IPS-18a (cell line): ENCODE data around the gene KLHL21.

Source experiments
- H3K27ac ChIP-seq: one replicate; pipeline ENCODE4 v1.5.1; 2013; ENCODE audit warnings: low read length
- H3K27me3 ChIP-seq: one replicate; pipeline ENCODE4 v1.6.1; 2013; ENCODE audit warnings: mild to moderate bottlenecking, low read length; ENCODE audit not compliant: control insufficient read depth, insufficient read depth
- H3K36me3 ChIP-seq: one replicate; pipeline ENCODE4 v1.6.1; 2013; ENCODE audit warnings: low read depth, low read length; ENCODE audit not compliant: control insufficient read depth
- H3K4me1 ChIP-seq: one replicate; pipeline ENCODE4 v1.6.1; 2013; ENCODE audit warnings: low read depth, low read length; ENCODE audit not compliant: control insufficient read depth
- H3K4me3 ChIP-seq: one replicate; pipeline ENCODE4 v1.5.1; 2013; ENCODE audit warnings: low read length
- H3K9ac ChIP-seq: one replicate; pipeline ENCODE4 v1.6.1; 2013; ENCODE audit warnings: mild to moderate bottlenecking, low read length, moderate library complexity
- H3K9me3 ChIP-seq: one replicate; pipeline ENCODE4 v1.6.1; 2013; ENCODE audit warnings: low read depth, low read length; ENCODE audit not compliant: control insufficient read depth

The KLHL21 gene

DNA sequence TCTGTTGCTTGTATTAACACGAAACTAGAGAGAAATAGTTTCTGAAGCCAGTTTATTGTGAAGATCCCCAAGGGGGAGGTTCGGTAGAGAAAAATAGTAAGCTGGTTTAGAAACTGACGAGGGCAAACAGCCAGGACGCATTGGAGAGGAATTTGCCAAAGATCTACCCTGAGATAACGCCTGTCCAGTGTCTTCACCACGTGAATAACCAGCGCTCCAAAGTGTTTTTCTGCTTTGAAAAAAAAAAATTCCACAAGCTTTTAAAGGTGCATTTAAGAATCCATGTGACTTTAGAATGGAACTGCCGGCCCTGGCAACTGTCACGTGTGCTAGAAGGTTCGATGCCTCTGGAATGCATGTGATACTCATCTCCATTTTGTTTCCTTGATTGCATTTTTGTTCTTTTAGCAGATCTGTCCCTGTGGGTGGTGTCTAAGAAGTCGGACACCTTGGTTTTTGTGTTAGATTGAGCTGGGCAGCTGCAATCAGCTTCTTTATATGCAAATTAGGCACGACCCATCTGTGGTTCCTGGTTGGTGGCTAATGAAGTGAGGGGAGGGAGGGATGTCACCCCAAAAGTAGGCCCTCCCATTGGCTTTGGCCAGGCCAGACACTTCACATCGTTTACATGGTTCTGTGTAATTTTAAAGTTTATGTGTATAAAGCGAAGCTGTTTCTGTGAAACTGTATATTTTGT, 20.7 kb upstream of the KLHL21 start:
- peaks cover 3% of the 10 kb centered on the region for H3K4me1 ChIP-seq
- no peak overlapping the region for H3K27ac ChIP-seq
- H3K9me3 ChIP-seq = no peaks in the 10 kb centered on the region
- H3K27me3 ChIP-seq = no peaks in the 10 kb centered on the region
- H3K4me3 ChIP-seq = no peak overlapping the region
- H3K36me3 ChIP-seq = peaks cover 51% of the 10 kb centered on the region
- H3K9ac ChIP-seq = no peak overlapping the region

DNA sequence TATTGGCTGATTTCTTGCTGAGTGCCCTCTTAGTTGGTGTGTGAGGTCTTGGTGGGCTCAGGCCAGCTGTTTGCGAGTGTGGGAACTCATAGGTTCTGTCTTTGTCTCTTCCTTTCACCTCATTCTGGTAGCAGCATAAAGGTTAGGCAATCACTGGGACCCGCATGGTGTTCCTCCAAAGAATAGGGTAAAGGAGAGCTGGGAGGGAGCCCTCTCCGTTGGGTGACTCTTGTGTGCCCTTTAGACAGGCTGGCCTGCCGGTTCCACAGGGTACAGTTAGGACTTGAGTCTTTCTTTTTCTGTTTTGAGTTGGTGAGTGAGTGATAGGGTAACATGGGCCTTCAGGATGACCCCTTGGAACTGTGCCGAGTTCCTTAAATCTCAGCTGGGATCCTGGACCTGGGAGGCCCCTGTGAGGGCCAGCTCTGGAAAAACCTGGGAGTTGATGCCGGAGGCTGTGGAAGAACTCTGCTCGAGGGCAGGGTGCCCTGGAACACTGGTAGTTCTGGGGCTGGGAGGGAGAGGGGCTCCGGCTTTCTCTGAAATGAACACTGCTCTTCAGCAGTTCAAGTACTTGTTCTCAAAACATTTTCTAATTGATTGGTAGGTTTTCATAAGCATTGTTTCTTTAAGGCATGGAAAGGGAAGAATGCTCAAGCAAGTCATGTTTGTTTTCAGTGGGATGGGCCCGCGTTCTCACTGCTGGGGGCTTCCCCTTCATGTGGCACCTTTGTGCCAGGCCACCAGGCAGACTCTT, 19.9 kb upstream of the KLHL21 start:
- Histone ChIP-seq H3K27me3 (no peaks in the 10 kb centered on the region), H3K9me3 (no peaks in the 10 kb centered on the region), H3K9ac (no peak overlapping the region), H3K36me3 (peaks cover 54% of the 10 kb centered on the region), H3K27ac (no peak overlapping the region), H3K4me1 (peaks cover 3% of the 10 kb centered on the region), H3K4me3 (no peak overlapping the region)

DNA sequence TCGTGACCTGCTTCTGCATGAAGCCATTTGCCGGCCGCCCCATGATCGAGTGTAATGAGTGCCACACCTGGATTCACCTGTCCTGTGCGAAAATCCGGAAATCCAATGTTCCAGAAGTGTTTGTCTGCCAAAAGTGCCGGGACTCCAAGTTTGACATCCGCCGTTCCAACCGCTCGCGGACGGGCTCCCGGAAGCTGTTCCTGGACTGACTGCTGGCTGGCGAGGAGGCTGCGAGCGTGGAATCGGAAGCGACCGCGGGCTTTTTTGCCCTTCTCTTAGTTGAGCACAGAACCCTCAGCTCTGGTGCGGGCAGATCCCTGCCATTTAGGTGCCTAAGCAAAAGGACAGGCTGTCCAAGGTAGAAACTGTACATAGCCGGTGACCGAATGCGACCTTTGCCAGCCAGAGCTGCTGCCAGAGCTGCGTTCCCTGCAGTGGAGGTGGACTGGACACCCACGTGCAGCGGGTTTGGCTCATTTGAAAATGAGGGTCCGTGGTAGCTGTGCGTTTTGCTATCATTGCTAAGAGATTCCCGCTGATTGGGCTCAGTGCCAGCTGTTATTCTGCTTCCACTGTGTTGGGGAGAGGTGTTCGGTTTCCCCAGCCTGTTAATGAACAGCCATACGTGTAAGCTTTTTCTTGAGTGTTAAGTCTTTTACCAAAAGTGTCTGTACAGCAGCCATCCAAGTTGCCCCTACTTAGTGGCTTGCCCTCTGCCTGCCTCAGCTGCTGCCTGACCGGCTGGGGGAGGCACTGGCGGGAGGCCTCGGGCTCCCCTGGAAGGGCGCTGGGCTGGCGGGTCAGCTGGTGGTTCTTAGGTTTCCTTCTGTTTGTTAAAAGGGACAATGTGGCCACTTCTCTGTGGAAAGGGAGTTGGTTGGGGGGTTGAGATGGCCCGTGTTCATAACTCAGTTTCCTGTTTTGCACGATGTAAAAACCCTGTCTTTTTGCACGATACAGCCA, 19.0 kb upstream of the KLHL21 start:
- Histone ChIP-seq H3K4me3 (no peak overlapping the region), H3K4me1 (peaks cover 3% of the 10 kb centered on the region), H3K9ac (no peak overlapping the region), H3K27ac (no peak overlapping the region), H3K36me3 (peaks cover 56% of the 10 kb centered on the region), H3K27me3 (no peaks in the 10 kb centered on the region), H3K9me3 (no peaks in the 10 kb centered on the region)

DNA sequence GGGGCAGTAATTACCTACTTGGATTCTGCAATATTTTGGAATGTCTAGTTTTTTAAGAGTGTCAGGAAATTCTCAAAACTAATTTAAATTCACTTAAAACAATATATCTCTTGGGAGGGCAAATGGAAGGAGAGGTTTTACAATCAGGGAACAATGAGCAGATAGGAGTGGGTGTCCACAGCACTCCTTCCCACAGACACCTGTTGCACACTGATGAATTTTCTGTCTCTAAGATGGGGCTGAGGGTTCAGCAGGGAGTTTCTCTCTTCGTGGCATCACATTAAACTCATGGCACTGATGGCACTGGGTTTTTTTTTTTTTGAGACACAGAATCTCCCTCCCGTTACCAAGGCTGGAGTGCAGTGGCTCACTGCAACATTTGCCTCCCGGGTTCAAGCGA, 16.4 kb upstream of the KLHL21 start:
- Histone ChIP-seq H3K9ac (no peak overlapping the region), H3K4me3 (no peak overlapping the region), H3K27ac (no peak overlapping the region), H3K9me3 (no peaks in the 10 kb centered on the region), H3K4me1 (no peaks in the 10 kb centered on the region), H3K36me3 (peaks cover 57% of the 10 kb centered on the region), H3K27me3 (no peaks in the 10 kb centered on the region)

DNA sequence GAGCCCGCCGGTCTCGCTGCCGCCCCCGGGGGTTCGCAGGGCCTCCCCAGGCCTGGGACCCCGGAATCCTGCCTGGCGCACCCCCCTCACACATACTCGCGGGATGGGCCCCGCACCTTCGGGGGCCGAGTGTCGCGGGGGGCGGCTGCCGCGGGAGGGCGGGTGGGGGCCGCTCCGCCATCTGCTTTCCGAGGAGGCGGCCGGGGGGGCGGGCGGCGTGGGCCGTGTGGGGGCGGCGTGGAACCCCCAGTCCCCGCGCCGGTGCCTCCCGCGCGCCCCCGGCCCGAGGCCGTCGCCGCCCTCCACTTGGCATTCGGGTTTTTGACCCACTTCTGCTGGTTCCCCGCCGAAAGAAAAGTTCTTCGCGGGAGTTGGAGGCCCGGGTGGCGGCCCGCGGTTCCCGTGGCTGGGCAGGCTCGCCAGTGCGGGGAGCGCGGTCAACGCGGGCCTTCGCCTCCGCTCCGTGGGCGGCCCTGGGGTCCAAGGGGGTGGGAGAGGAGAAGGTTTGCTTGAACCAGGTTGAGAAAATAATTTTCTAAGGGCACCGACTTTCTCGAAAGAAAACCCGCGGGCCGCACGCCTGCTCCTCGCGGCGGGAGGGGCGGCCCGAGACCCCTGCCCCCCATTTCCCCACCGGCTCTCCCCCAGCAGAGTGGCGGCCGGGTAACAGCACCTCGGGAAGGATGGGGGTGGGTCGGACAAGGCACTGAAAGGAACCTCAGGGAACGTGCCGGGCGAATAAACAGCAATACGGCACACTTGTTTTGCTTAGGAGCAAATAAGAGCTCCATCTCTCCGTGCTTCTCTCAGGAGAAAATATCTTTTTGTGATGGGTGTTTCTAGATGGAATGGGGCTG, 12.5 kb upstream of the KLHL21 start:
- Histone ChIP-seq H3K27me3 (peaks cover 16% of the 10 kb centered on the region), H3K27ac (no peak overlapping the region), H3K9ac (peak overlapping the region; percentile 48), H3K9me3 (no peaks in the 10 kb centered on the region), H3K36me3 (peaks cover 22% of the 10 kb centered on the region), H3K4me3 (peak overlapping the region; percentile 75), H3K4me1 (no peaks in the 10 kb centered on the region)

DNA sequence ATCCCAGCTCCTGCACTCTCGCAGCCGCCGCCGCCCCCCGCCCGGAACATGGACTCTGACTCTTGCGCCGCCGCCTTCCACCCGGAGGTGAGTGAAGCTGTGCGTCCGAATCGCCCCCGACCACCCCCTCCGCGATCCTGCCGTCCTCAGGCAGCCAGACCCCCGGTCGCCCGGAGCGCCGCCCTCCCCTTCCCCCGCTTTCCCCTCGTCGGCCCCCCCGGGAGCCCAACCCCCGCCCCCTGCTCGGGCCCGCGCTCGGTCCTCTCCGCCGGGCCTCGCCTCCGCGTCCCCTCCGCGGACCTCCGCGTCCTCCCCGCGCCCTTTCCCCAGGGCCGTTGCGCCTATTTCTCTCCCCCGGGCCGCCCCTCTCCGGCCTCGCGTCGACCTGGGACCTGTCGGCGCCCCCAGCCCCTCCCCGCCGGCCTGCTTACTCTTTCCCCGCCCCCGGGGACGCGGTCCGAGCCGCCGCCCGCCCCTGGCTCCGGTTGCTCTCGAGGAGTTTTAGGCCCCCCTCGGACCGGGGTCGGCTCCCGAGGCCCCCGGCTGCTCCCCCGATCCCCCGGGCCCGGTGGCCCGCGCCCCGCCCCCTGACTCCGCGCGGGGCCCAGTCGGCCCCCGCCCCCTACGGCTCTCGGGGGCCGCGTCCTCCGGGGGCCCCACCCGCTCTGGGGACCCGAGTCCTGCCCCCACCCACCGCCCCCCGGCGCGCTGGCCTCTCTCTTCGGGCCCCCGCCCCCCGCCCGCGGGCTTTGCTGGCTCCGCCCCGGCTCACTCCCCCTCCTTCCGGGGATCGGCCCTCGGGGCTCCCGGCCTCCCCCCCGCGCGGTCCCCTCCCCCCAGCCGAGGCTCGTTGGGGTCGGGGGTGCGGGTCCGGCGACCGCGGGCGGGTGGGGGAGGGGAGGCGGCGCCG, 11.6 kb upstream of the KLHL21 start:
- Histone ChIP-seq H3K9ac (peak overlapping the region; percentile 58), H3K27me3 (peaks cover 16% of the 10 kb centered on the region), H3K4me1 (no peaks in the 10 kb centered on the region), H3K4me3 (peak overlapping the region; percentile 63), H3K9me3 (no peaks in the 10 kb centered on the region), H3K27ac (no peak overlapping the region), H3K36me3 (peaks cover 13% of the 10 kb centered on the region)

DNA sequence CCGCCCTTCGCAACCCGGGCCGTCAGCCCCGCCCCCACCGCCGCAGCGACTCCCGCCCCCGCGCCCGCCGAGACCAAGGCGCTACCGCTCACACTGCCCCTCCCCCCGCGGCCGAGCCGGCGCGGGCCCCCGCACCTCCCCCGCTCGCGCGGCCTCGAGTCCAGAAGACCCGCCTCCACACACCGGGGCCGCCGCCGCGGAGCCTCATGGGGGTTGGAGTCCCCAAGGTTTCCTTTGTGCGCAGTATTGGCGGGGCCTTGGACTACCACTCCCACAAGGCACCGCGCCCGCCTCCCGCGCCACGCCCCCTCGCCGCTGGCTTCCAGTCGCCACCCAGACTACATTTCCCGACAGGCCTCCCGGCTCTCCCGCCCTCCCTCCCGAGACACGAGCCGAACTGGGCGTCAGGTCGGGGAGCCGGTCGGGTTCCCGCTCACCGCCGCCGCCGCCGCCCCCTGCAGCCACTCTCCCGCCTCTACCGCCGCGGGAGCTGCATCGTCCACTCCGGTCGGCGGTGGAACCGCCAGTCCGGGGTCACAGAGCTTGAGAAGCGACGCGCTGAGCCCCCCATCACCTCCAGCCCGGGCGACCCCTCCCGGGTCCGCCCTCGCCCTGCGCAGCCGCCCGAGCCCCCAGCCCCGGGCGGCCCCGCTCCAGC, 10.8 kb upstream of the KLHL21 start, which contains the start of gene PHF13:
PHF13 (plus strand) TSS at position 371 of the 658 bp plus-strand sequence. CDS start 336 bp downstream, outside the sequence.
- Histone ChIP-seq H3K27me3 (peaks cover 16% of the 10 kb centered on the region), H3K9ac (peak within 1 kb of the TSS; percentile 59), H3K27ac (no peak within 1 kb of the TSS), H3K9me3 (no peaks in the 10 kb centered on the region), H3K4me1 (no peaks in the 10 kb centered on the region), H3K4me3 (peak within 1 kb of the TSS; percentile 85), H3K36me3 (peaks cover 8% of the 10 kb centered on the region)

DNA sequence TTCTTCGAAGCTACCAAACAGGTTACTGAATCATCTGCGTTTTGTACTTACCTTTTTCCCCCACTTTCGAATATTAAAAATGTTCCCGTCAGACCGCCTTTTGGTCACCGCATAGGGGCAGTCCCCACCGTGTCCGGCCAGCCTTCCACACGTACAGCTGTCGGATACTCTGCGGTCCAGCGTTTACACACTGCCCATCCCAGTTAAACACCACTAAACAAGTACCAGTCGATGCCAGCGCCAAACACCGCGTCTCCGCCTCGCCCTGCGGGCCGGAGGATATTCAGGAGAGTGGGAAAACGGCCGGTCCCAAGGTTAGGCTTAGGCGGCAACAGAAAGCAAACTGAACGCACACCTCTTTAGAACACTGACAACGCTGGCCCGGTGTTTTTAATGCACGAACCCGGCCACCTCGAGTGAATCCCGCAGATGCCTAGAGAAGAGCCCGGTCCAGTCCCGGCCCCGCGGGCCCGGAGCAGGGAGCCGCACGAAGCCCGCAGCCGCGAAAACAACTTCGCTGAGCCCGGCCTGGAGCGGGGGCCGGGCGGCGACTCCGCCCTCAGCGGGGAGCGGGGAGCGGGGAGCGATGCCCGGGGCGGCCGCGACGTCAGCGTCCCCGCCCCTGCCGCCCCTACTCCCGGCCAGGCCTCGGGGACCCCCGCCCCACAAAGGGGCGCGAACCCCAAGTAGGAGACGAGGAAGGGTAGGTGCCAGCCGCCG, 10.1 kb upstream of the KLHL21 start:
- Histone ChIP-seq H3K4me1 (no peaks in the 10 kb centered on the region), H3K27me3 (peaks cover 16% of the 10 kb centered on the region), H3K9me3 (no peaks in the 10 kb centered on the region), H3K27ac (no peak overlapping the region), H3K4me3 (peak overlapping the region; percentile 85), H3K9ac (peak overlapping the region; percentile 59), H3K36me3 (peaks cover 6% of the 10 kb centered on the region)

DNA sequence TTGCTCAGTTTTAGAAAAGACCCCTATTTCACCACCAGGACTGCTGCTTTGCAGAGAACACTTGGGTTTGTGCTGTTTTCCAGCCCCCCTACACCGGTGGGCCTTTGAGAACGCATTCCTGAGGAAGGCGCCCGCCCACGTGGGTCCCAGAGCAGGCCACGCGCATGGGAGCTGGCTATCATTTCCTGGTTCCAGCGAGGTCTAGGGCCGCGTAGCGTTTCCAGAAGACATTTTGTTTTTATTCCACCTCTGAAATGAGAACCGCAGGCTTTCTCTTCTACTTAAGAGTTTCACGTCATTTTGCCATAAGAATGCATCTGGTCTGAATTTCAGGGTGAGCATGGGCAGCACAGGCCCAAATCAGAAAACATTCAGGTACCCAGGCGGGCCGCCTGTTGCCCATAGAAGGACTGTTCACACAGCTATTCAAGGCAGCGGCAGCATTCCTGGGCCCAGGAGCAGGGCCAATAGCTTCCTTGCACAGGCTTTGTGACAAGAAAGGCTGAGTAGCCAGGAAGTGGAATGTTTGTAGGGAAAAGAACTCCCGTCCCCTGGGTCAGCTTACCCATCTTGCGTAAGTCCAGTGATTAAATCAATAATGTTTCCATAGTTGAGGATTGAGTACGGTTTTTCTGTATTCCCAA, 1.4 kb upstream of the KLHL21 start:
- peak overlapping the region; percentile 79 for H3K27ac ChIP-seq
- H3K9ac ChIP-seq = peak overlapping the region; percentile 77

More for the DNA sequence above, 1.4 kb upstream of the KLHL21 start:
- Histone ChIP-seq H3K4me1 (peaks cover 19% of the 10 kb centered on the region), H3K36me3 (no peaks in the 10 kb centered on the region), H3K4me3 (peak overlapping the region; percentile 90), H3K27me3 (peaks cover 11% of the 10 kb centered on the region), H3K9me3 (no peaks in the 10 kb centered on the region)
